8988T (cell line): ENCODE measurements around the gene AATK.
"Not testable (repeated sequence)": the region's sequence is repeated elsewhere in the genome, so short reads cannot be mapped to it uniquely, and the experiment has no call there.

Experiments used
- DNase-seq: peaks from one replicate; pipeline ENCODE4 v3.0.0; 2011

AATK gene

DNA sequence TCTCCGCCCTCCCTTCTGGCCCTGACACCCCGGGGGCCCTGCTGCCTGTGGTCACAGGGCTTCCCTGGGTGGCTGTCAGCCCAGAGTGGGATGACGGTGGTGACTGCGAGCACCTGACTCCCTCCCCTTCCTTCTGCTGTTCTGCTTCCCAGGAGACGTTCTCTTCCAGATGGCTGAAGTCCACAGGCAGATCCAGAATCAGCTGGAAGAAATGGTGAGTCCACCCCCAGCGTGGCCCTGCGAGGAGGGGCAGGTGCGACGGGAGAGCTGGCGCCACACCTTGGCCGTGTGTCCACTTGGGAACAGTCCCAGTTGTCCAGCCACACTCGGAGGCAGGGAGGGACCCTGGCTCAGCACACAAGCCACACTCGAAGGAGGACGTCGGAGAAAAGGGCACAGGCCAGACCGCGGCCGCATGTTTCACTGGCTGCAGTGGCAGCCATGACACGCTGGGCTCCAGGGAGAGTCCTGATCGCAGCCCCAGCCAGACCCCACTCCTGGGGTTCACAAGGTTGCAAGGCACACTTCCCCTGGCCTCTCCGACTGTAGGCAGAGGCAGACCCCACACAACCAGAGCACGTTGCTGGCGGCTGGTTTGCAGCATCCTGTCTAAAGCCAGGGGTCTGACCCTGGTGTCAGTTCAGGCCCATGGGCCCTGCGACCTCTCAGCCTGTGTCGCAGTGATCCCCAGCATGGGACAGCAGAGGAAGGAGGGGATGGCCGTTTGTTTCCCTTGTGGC lies 81.2 kb downstream of the AATK start:
- DNase-seq = no peak

DNA sequence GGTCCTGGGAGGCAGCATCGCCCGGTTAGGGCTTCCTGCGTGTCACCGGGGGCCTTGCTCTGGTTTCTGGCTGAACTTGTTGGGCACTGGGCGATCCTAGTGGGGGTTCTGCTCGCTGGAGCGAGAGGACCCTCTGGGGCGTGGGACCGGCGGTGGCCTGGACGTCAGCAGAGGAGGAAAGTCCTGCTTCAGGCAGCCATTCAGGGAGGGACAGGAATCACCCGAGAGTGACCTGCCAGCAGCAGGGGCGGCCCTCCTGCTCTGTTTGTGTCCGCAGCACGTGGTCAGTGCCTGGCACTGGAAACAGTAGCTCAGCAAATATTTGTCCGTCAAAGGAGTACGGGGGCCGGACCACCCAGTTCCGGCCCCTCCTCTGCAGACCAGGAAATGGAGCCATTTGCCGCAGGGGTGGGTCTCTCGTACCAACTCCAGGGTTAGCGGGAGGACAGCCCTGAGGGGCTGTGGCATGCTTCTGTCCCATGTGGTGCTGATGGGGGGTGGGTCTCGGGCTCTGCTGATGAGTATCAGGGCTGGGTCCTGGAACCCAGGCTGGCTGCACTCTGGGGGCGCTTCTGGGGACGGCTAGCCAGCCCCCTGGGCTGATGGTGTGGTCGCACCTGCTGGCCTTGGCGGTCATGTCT lies 82.8 kb downstream of the AATK start:
- DNase-seq = no peak

DNA sequence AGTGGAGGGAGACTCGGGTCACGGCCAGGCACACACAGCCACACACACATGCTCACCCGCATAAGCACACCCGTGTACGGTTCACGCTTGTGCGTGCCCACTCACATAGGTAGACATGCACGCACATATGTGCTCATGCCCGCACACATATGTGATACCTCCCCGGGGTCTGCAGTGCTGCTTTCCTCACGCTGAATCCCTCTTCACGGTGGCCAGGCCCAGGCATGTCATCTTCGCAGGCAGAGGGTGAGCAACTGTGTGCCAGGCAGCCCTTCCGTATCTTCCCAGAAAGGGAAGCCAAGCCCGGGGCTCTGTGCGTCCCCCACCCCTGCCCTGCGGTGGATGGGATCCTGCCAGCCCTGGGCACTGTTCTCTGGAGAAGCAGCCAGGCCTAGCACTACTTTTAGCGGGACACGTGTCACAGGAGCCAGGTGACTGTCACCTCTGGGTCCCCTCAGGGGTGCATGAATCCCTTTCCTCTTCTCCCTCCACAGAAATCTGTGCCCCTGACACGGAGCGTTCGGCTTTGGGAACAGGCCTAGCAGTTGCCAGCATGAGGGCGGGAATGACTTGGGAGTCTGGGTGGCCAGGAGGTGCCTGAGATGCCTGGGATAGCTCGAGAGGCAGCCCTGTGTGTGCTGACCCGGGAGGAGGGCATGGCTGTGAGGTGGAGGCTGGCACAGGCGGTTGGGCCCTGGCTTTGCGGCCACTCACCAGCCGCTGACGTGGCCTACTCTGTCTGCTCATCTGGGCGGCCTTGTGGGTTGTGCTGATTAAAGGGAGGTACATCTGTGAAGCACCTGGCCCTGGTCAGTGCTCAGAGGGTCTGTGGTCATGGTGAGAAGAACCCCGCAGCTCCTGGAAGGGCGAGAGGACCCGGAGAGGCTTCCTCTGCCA lies 83.6 kb downstream of the AATK start:
- no peak for DNase-seq

DNA sequence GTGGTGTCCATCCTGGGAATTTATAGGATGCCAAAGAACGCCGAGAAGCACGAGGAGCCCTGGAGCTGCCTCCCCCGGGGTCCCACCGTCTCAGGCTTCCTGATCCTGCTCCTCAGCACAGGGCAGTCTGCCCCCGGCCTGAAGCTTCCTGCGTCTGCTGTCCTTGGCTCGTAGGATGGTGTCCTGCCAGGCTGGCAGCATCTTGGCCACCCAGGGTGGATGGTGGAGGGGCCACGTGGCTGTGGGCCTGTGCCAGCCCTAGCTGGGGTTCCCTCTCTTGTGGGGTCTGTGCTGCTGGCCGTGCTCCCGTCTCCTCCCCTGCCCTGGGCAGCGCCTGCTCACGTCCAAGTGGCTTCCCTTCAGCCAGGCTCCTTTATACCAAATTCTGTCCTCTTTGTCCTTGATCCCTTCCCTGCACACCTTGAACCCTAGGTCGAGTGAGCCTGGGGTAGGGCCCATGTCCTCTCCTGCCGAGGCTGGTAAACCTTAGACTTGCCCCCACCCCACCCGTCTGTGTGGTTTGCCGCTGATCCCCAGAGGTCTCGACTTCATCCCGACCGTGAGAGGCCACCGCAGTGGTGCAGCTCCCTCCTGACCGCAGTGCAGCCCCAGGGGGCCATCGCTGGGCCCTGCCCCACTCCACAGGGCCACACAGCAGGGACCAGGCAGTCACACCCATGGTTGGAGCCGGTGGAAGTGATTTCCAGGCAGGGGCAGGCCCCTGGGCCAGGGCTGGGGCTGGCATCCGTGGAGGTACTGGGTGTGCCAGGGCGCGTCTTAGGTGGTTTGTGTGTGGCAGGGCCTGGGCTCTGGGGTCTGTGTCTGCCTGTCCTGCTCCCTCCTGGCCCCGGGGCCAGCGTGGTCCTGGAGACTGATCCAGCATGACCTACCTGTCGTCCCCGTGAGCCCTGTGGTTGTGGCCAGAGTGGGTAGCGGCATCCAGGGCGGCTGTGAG lies 84.5 kb downstream of the AATK start:
- no peak for DNase-seq

DNA sequence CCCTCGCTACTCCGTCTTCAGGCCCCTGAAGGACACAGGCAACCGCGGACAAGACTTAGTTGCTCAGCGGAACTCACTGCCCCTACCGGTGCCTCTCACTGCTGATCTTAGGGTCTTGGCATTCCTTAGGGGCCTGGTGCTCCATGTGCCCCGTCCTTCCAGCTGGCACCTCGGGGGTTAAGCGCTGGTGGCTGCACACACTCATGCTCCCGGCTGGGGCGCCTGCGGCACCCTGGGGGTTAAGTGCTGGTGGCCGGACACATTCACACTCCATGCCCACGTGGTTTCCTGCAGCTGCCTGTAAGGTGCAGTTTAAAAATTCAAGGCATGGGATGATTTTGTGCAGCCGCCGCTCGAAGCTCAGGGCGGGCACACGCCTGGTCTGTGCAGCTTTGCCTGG lies 86.0 kb downstream of the AATK start:
- DNase-seq = no peak

DNA sequence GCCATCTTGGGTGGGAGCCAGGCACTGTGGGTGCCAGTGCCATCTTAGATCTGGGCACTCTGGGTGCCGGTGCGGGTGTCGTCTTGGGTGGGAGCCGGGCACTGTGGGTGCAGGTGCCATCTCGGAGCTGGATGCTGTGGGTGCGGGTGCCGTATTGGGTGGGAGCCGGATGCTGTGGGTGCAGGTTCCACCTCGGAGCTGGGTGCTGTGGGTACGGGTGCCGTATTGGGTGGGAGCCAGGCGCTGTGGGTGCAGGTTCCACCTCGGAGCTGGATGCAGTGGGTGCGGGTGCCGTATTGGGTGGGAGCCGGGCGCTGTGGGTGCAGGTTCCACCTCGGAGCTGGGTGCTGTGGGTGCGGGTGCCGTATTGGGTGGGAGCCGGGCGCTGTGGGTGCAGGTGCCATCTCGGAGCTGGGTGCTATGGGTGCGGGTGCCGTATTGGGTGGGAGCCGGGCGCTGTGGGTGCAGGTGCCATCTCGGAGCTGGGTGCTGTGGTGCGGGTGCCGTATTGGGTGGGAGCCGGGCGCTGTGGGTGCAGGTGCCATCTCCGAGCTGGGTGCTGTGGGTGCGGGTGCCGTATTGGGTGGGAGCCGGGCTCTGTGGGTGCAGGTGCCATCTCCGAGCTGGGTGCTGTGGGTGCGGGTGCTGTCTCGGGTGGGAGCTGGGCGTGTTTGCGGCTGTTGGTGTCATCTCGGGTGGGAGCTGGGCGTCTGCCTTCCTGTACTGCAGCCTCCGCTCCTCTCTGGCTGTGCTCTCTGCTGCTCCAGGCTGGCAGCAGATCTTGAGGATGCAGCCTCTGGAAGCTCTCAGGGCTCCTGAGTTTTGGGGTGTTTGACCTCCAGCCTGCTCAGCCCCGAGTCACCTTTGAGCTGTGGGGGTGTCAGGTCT lies 87.8 kb downstream of the AATK start:
- not testable (repeated sequence) for DNase-seq

DNA sequence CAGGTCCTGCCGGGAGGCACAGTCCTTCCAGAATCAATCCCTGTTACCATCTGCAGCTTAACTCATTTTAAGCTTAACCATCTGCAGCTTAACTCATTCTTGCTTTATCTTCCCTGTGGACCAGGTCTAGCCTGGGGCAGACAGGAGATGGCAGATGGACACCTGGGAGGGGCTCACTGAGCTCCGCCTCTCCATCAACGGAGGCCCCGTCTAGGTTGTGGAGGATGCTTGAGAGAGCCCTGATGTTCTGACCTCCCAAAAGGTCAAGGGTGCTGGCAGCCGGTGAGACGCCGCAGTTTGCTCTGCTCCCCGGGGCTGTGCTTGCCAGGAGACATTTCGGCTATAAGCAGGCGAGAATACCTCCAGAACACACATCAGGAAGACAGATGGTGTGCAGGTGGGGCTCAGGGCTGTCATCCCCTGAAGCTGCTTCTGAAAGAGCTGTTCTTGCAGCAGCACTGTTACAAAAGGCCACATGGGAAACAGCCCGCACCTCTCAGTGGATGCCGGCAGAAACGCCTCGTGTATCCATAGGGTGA lies 89.8 kb downstream of the AATK start:
- no peak for DNase-seq

DNA sequence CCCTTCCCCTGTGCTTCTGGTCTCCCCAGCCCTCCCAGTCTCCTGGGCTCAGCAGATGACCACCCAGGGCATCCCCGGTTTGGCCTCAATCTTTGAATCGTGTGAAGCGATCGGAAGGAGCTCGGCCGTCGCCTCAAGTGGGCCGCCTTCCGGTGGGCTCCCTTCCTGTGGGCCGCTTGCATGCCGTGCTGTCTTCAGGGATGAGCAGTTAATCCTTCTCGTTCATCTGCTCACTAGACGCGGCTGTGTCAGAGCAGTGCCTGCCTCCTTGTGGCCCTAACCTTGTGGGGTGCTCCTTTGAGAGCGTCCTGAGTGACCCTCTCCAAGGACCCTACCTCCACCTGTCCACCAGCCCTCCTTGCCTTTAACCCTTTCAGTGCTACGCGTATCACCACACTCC lies 90.7 kb downstream of the AATK start:
- no peak for DNase-seq

DNA sequence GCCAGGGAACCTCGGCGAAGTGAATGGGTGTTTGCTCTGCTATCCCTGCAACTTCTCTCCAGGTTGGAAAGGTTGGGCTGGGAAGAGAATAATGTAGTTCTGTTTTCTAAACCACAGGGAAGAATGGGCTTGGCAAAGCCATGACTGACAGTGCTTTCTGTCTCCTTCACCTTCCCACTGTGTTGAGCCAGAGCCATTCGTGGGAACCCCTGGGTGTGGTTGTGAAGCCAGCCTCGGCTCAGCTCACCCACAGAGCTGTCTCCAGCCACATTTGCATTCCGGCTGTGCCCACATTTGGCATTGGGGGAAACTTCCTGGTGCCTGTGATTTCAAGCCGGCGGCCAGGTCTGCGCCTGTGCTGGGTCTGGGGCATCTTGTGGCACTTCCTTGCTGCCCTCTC lies 91.1 kb downstream of the AATK start:
- no peak for DNase-seq

DNA sequence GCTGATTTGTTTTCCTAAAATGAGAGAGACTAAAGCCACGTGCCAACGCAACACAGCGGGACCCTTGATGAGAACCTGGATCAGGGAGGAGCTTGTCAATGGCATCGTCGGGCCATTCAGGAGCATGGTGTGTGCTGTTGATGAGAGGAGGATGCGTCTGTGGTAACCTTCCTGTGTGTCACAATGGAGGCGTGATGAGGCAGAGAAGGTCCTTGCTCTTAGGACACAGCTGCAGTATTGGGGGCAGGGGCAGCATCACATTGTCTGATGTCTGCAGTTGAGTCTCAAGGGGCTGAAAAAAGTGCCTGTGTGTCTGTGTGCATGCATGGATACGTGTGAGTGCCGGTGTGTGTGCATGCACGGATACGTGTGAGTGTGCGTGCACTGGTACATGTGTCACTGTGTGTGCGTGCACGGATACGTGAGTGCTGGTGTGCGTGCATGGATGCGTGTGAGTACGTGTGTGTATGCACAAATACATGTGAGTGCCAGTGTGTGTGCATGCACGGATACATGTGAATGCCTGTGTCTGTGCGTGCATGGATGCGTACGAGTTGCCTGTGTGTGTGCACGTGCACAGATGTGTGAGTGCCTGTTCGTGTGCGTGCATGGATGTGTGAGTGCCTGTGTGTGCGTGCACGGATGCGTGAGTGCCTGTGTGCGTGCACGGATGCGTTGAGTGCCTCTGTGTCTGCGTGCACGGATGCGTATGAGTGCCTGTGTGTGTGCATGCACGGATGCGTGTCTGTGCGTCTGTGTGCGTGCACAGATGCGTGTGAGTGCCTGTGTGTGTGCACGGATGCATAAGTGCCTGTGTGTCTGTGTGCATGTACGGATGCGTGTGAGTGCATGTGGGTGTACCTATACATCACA lies 91.8 kb downstream of the AATK start:
- DNase-seq = no peak

DNA sequence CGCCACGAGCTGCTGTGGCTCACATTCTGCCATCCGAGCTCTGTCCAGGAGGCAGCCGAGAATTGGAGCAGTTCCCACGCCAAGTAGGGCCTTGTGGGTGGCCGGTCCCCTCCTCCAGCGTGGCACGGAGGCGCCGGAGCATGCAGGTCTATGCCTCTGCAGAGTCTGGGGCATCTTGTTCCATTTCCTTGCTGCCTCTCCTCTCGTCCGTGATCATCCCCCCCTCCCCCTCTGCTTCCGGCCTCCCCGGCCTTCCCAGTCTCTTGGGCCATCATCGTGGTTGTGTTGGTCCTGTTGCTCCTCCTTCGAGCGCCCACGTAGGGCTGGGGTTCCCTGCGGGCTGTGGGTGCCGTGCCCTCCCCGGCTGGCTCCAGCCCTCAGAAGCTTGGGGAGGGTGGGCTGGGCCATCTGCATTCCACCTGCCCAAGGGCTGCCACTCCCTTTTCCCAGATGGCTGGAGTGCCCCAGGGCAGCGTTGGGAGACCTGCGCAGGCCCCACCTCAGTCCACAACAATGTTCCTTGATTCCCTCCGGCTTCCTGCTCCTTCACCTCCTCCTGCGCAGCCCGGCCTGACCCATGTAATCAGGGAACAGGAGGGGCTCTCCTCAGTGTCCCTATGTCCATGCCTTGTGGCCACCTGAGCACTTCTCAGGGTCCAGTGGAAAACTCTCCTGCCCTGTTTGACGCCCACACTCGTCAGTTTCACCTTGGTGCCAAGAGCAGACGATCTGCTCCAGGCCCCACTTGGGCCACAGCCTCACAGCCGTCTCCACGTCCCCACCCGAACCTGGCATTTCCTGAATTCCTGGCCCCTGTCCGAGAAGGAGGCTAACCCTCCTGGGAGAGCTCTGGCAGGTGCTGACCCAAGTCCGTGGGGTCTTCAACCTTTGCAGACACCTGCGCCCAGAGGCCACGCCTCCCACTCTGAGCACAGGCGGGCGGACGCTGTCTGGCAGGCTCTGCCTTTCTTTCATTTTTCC lies 94.0 kb downstream of the AATK start:
- no peak for DNase-seq

DNA sequence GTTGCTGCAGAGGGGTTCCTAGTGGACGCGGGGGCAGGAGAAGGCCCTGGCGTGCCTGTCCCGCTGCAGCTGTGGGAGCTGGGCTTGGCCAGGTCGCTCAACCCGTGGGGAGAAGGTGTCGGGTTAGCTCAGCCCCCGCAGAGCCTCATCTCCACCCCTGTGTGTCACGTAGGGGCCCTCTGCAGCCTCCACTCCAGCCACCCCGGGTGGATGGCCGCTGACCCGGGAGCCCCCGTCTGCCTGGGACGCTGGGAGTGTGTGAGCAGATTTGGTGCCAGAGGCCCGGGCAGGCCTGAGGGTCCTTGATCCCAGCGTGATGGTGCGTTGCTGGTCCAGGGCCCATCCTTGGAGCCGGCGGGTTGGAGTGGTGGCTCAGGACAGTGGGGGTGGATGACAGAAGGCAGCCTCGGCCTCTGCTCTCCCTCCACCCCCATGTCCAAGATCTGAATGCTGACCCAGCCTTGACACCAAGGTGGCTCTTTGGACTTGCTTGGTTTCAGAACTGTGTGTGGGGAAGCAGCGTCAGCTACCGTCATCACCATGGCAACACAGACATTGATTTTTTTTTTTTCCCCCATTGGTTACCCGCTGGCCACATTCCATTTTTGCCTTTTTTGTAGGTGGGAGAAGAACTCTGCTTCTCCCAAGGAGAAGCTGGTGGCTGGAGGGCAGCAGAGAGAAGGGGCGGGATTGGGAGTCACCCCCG lies 95.3 kb downstream of the AATK start:
- DNase-seq = no peak

DNA sequence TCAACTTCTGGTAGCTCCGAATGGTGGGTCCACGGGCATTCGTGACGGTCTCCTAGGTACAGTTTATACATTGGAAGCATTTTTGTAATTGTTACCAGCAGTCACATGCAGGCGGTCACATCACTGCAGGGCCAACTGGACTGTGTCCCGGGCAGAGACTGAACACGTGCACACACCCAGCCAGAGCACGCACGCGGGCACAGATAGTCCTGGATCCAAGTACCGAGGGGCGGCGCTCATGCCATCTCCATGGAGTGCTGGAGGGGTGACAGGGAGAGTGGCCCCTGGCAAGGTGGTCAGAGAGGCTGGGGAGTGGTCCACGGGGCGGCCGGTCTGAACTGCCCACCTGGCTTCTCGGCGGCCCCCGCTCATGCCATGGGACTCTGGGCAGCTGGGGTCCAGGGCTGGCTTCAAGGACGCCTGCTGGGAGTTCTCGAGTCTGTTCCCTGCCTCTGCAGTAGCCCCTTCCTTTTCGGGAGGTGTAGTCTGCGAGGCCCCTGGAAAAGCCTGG lies 96.8 kb downstream of the AATK start:
- no peak for DNase-seq

DNA sequence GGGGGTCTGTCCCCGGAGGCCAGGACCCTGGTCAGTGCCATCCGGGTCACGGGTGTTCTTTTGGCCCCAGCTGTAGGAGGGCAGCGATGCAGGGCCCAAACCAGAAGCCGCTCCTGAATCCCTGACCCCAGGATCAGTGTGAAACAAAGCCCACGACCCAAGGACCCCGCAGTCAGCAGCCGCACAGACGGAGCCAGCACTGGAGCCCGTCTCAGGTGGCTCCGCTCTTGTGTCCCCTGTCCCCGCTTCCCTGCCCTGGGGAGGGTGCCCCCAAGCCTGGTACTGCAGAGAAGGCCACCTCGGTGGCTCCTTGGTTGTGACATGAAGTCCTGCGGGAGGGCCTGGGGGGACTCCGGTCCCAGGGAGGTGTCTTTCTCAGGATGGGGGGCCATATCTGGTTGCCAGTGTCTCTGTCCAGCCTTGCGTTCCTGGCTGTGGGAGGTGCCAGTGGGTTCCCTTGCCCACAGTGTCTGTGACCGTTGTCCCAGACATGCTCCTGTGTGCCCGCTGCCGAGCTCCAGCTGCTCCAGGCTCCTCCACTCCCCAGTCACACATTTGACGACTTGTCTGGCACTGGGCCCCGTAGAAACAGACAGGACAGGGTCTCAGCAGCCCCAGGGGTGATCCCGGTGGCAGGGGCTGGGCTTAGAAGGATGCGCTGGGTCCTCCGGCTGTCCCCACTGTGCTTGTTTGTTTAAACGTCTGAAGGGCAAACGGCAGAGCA lies 97.4 kb downstream of the AATK start:
- no peak for DNase-seq

DNA sequence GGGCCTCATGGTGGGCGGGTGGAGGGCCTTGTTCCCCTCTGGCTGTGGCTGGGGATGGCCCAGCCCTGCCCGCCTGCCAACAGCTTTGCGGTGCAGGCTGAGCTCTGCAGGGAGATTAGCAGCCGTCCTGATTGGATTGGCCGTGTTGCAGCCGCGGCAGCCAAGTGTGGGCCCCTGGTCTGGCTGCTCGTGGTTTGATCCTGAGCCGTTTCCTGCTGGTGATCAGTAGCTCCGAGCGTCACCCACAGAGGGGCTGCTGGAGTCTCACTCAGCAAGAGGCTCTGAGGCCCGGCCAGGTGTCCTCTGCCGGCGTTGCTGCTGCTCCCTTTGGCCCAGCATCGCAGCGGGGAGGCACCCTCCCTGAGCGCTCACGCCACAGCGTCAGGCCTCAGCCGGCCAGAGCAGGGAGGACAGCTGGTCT lies 98.6 kb downstream of the AATK start:
- DNase-seq = no peak
